Peyer's patch (tissue), 4 donors: ENCODE results near the gene FERMT2. TPM values are rescaled to one million over a fixed set of nuclear protein-coding genes. Genes with fewer than 3 reads are reported as not detected.

Experiments
- DNase-seq, 3 donors: peaks; one replicate each; pipeline ENCODE4 v3.0.0-alpha.2; 2017 to 2019
- H3K27ac ChIP-seq, 4 donors: fragments of 200-600 bp; sonication (generic); one replicate each; pipeline ENCODE4 v1.5.1; 2016 to 2019
- H3K27me3 ChIP-seq, 2 donors: fragments of 200-600 bp; sonication (generic); one replicate each; pipeline ENCODE4 v1.5.1; 2019
- H3K36me3 ChIP-seq, 3 donors: fragments of 200-600 bp; sonication (generic); one replicate each; pipeline ENCODE4 v1.5.1; 2016 to 2019
- H3K4me1 ChIP-seq, 4 donors: fragments of 200-600 bp; sonication (generic); one replicate each; pipeline ENCODE4 v1.5.1; 2016 to 2019
- H3K4me3 ChIP-seq, 4 donors: fragments of 200-600 bp; sonication (generic); 1 replicate in 3 of 4; 2 replicates in 1 of 4; pipeline ENCODE4 v1.5.1; 2016 to 2019; ENCODE audit warnings: mild to moderate bottlenecking in 1 of 4
- H3K9me3 ChIP-seq, 4 donors: fragments of 200-600 bp; sonication (generic); one replicate each; pipeline ENCODE4 v1.5.1; 2016 to 2019; ENCODE audit warnings: mild to moderate bottlenecking in 1 of 4
- CTCF ChIP-seq, 6 experiments: fragments of 450-650 bp in 4 of 6; fragments of 200-600 bp in 2 of 6; sonication (generic) in 1 of 6; IDR thresholded peaks; one replicate each; pipeline ENCODE4 v1.5.1; 2017 to 2019; ENCODE audit warnings: antibody characterized with exemption in 6 of 6, mild to moderate bottlenecking in 3 of 6, moderate library complexity in 1 of 6
- POLR2A ChIP-seq, 2 donors: fragments of 450-650 bp; IDR thresholded peaks; one replicate each; pipeline ENCODE4 v1.5.1; 2017; ENCODE audit warnings: antibody characterized with exemption in 2 of 2, mild to moderate bottlenecking in 2 of 2, moderate library complexity in 2 of 2
- total RNA-seq, 4 donors: library from RNA; depleted of rRNA; stranded (reverse); fragments of >200 nt; gene quantifications; one replicate each; pipeline ENCODE4 v1.1.0, GENCODE V29; 2016

FERMT2 gene
- total RNA-seq, 4 donors from 2014 or later = 10.0 to 59.4 (median 12.4) TPM

- TF ChIP-seq POLR2A (IDR thresholded peaks at IDR 0.05) (no peak), CTCF (IDR thresholded peaks at IDR 0.05) (no peak)
- no peak overlapping the region for H3K4me3 ChIP-seq
- H3K4me1 ChIP-seq = no peaks in the 10 kb centered on the region
- H3K27ac ChIP-seq = no peak overlapping the region
- no peak for DNase-seq
- no peaks in the 10 kb centered on the region for H3K36me3 ChIP-seq
- no peaks in the 10 kb centered on the region for H3K9me3 ChIP-seq
- H3K27me3 ChIP-seq = no peaks in the 10 kb centered on the region
Measured at GRCh38 chr14:52910572-52910971, 40.3 kb downstream of the FERMT2 start.

GRCh38 chr14:52907949-52908348 lies 42.9 kb downstream of the FERMT2 start:
- TF ChIP-seq POLR2A (IDR thresholded peaks at IDR 0.05) (no peak), CTCF (IDR thresholded peaks at IDR 0.05) (no peak)
- Histone ChIP-seq H3K4me1 (no peaks in the 10 kb centered on the region), H3K4me3 (no peak overlapping the region), H3K36me3 (no peaks in the 10 kb centered on the region), H3K27ac (no peak overlapping the region), H3K9me3 (no peaks in the 10 kb centered on the region), H3K27me3 (no peaks in the 10 kb centered on the region)
- DNase-seq = no peak

GRCh38 chr14:52906141-52906601 lies 44.7 kb downstream of the FERMT2 start:
- TF ChIP-seq CTCF (IDR thresholded peaks at IDR 0.05) = no peak
- Histone ChIP-seq H3K27ac (peak overlapping the region in 1 of 4 donors; percentile 48), H3K36me3 (no peaks in the 10 kb centered on the region), H3K9me3 (no peaks in the 10 kb centered on the region), H3K4me1 (no peaks in the 10 kb centered on the region), H3K27me3 (no peaks in the 10 kb centered on the region), H3K4me3 (no peak overlapping the region)
- DNase-seq = no peak

- H3K9me3 ChIP-seq = no peaks in the 10 kb centered on the region
- no peaks in the 10 kb centered on the region for H3K36me3 ChIP-seq
- H3K27me3 ChIP-seq = no peaks in the 10 kb centered on the region
- TF ChIP-seq CTCF (IDR thresholded peaks at IDR 0.05) = no peak
- no peak for TF ChIP-seq POLR2A (IDR thresholded peaks at IDR 0.05)
- no peak for DNase-seq
- H3K27ac ChIP-seq = no peak overlapping the region
- no peak overlapping the region for H3K4me3 ChIP-seq
- H3K4me1 ChIP-seq = no peaks in the 10 kb centered on the region
Measured at GRCh38 chr14:52902971-52903619, 47.8 kb downstream of the FERMT2 start.

- TF ChIP-seq POLR2A (IDR thresholded peaks at IDR 0.05) = no peak
- TF ChIP-seq CTCF (IDR thresholded peaks at IDR 0.05) = no peak
- H3K4me3 ChIP-seq = no peak overlapping the region
- H3K4me1 ChIP-seq = no peaks in the 10 kb centered on the region
- no peak for DNase-seq
- no peak overlapping the region for H3K27ac ChIP-seq
- H3K27me3 ChIP-seq = no peaks in the 10 kb centered on the region
- H3K36me3 ChIP-seq = no peaks in the 10 kb centered on the region
- no peaks in the 10 kb centered on the region for H3K9me3 ChIP-seq
Measured at GRCh38 chr14:52901357-52901980, 49.4 kb downstream of the FERMT2 start.
